Endothelial cell of umbilical vein (primary cell): ENCODE results near the gene PRR5. TPM values are rescaled to one million over a fixed set of nuclear protein-coding genes. Genes with fewer than 3 reads are reported as not detected.

Source experiments
- BruUV-seq: library from RNA; stranded (reverse); fragments of 400-500 nt; replicated peaks from 2 replicates; lab custom pipeline; 2021; lab: Mats Ljungman, UMichigan
- CTCF ChIA-PET: fragments of 300-600, 350-600 bp; sonication (Branson Sonifier 250); formaldehyde crosslinking; loops from one replicate; lab custom pipeline; 2021; ENCODE audit warnings: antibody characterized with exemption, inconsistent platforms; lab: Charles Lee
- POLR2A ChIA-PET: fragments of 300-600, 350-600 bp; sonication (Branson Sonifier 250); formaldehyde crosslinking; loops from one replicate; lab custom pipeline; 2021; ENCODE audit warnings: antibody characterized with exemption, inconsistent platforms; lab: Charles Lee
- DNase-seq: peaks from one replicate; pipeline ENCODE4 v3.0.0-alpha.2; 2011; ENCODE audit warnings: low read depth, low spot score
- FAIRE-seq: peaks from 2 replicates; lab custom pipeline; 2011; peaks lifted over from hg19 to GRCh38; lab: Jason Lieb, UNC
- H2AFZ ChIP-seq: 2 replicates; pipeline ENCODE4 v1.6.0; 2012; ENCODE audit warnings: low read depth, low read length, control low read depth, inconsistent platforms
- H3K27ac ChIP-seq: 2 replicates; pipeline ENCODE4 v1.5.1; 2011; ENCODE audit warnings: low read depth, mild to moderate bottlenecking, control low read depth, low read length, moderate library complexity; ENCODE audit not compliant: insufficient read depth
- H3K27me3 ChIP-seq, 2 experiments: 2 replicates each; pipeline versions ENCODE4 v1.6.0 to v1.6.1; 2011; ENCODE audit warnings: low read length in 2 of 2, mixed read lengths in 1 of 2; ENCODE audit not compliant: control insufficient read depth in 2 of 2, insufficient read depth in 2 of 2
- H3K36me3 ChIP-seq, 2 experiments: 2 replicates in 1 of 2; 3 replicates in 1 of 2; pipeline ENCODE4 v1.5.1; 2011; ENCODE audit warnings: low read length in 2 of 2, mild to moderate bottlenecking in 1 of 2, moderate library complexity in 1 of 2; ENCODE audit not compliant: control insufficient read depth in 2 of 2, insufficient read depth in 2 of 2; ENCODE audit errors: extremely low read depth in 1 of 2
- H3K4me1 ChIP-seq: 3 replicates; pipeline ENCODE4 v1.5.1; 2011; ENCODE audit warnings: mild to moderate bottlenecking, low read length; ENCODE audit not compliant: control insufficient read depth, insufficient read depth; ENCODE audit errors: extremely low read depth
- H3K4me2 ChIP-seq: 2 replicates; pipeline ENCODE4 v1.6.1; 2011; ENCODE audit warnings: low read length, control low read depth, mixed read lengths; ENCODE audit not compliant: insufficient read depth
- H3K4me3 ChIP-seq, 3 experiments: fragments of 200-600 bp in 1 of 3; sonication (generic), shearing (Covaris generic) in 1 of 3; replicated peaks in 1 of 3; 2 replicates each; pipeline ENCODE4 v1.5.1; 2011 to 2016; ENCODE audit warnings: control low read depth in 3 of 3, low read length in 3 of 3, mild to moderate bottlenecking in 2 of 3, inconsistent platforms in 1 of 3, low read depth in 1 of 3, moderate library complexity in 1 of 3; ENCODE audit not compliant: insufficient read depth in 1 of 3
- H3K79me2 ChIP-seq: 2 replicates; pipeline ENCODE4 v1.6.0; 2012; ENCODE audit warnings: low read length, inconsistent platforms; ENCODE audit not compliant: control insufficient read depth, insufficient read depth
- H3K9ac ChIP-seq: replicated peaks from 2 replicates; pipeline ENCODE3; 2011; ENCODE audit warnings: low read length, control low read depth; ENCODE audit not compliant: insufficient read depth; ENCODE audit errors: extremely low read depth
- H3K9me1 ChIP-seq: replicated peaks from 3 replicates; pipeline ENCODE4 v1.6.0; 2011; ENCODE audit warnings: mild to moderate bottlenecking, low read length; ENCODE audit not compliant: control insufficient read depth, insufficient read depth; ENCODE audit errors: extremely low read depth
- H3K9me3 ChIP-seq: replicated peaks from 2 replicates; pipeline ENCODE4 v1.5.1; 2012; ENCODE audit warnings: low read length, inconsistent platforms; ENCODE audit not compliant: control insufficient read depth, insufficient read depth
- H4K20me1 ChIP-seq: replicated peaks from 2 replicates; pipeline ENCODE3; 2011; ENCODE audit warnings: mild to moderate bottlenecking, low read length; ENCODE audit not compliant: control insufficient read depth, insufficient read depth; ENCODE audit errors: extremely low read depth
- CTCF ChIP-seq, 2 donors: IDR thresholded peaks; 1 replicate in 1 of 2; 2 replicates in 1 of 2; pipeline ENCODE4 v1.5.1; 2011; ENCODE audit warnings: low read length in 2 of 2, mild to moderate bottlenecking in 2 of 2, moderate library complexity in 2 of 2, control low read depth in 1 of 2, inconsistent platforms in 1 of 2, low read depth in 1 of 2; ENCODE audit not compliant: insufficient read depth in 1 of 2; ENCODE audit errors: extremely low read depth in 1 of 2
- EZH2 ChIP-seq: IDR thresholded peaks from 2 replicates; pipeline ENCODE4 v1.6.1; 2012; ENCODE audit warnings: borderline replicate concordance, low read depth, mild to moderate bottlenecking, moderate library complexity, low read length, inconsistent platforms; ENCODE audit not compliant: severe bottlenecking
- FOS ChIP-seq: IDR thresholded peaks from 2 replicates; pipeline ENCODE4 v1.6.1; 2011; ENCODE audit warnings: mild to moderate bottlenecking, low read length, moderate library complexity, borderline replicate concordance; ENCODE audit not compliant: insufficient read depth
- GATA2 ChIP-seq: IDR thresholded peaks from 2 replicates; pipeline ENCODE4 v1.7.0; 2011; ENCODE audit warnings: low read depth, mild to moderate bottlenecking, moderate library complexity, mixed read lengths, low read length; ENCODE audit not compliant: insufficient read length, insufficient read depth
- JUN ChIP-seq: IDR thresholded peaks from 2 replicates; pipeline ENCODE4 v1.6.1; 2011; ENCODE audit warnings: borderline replicate concordance, low read depth; ENCODE audit not compliant: insufficient read length, insufficient read depth
- MYC ChIP-seq: IDR thresholded peaks from one replicate; pipeline ENCODE4 v1.6.1; 2011; ENCODE audit warnings: mild to moderate bottlenecking, low read depth, low read length
- POLR2A ChIP-seq: IDR thresholded peaks from 2 replicates; pipeline ENCODE4 v1.6.1; 2012; ENCODE audit warnings: low read depth, mild to moderate bottlenecking, control low read depth, low read length
- POLR2AphosphoS5 ChIP-seq: IDR thresholded peaks from 2 replicates; pipeline ENCODE4 v1.6.1; 2012; ENCODE audit warnings: low read depth, mild to moderate bottlenecking, control low read depth, low read length, moderate library complexity; ENCODE audit not compliant: insufficient read depth
- dilution Hi-C: fragments of 300-500 bp; cut with MboI; formaldehyde crosslinking; loops from one replicate; pipeline ENCODE4 v1.15.0; 2019; ENCODE audit warnings: low sequenced_read_pairs; ENCODE audit not compliant: extremely low pct_ligation_motif_present
- intact Hi-C: fragments of 100-400 bp; cut with micrococcal nuclease; formaldehyde crosslinking; loops from one replicate; pipeline ENCODE4 v1.10.0; 2022
- polyA plus RNA-seq, 4 experiments: library from polyadenylated mRNA; depleted of rRNA in 3 of 4; stranded (reverse) in 3 of 4; unstranded in 1 of 4; fragments of >200 nt; gene quantifications; 2 replicates each; pipeline versions ENCODE4 v1.2.1 to v1.2.3, GENCODE V29; 2011 to 2012; ENCODE audit warnings: missing spikeins in 1 of 4
- total RNA-seq: library from RNA; stranded (reverse); gene quantifications from 2 replicates; pipeline ENCODE4 v1.2.3, GENCODE V29; 2021
- TF ChIP-seq, protein P1 (sequence below): IDR thresholded peaks from 2 replicates; pipeline ENCODE4 v1.6.1; 2011; ENCODE audit not compliant: insufficient read depth, insufficient read length

PRR5 gene
- total and polyA plus RNA-seq, 2 donors (not counting 3 experiments of a cell fraction or from before 2014, with no cell fraction given) = 4.3 to 9.0 TPM

GRCh38 chr22:44730490-44731356, 28.7 kb downstream of the PRR5 start:
- ChIA-PET CTCF (interaction anchor here (0.8 to 1.6 kb wide), 4 partner anchors 14 to 34 kb away, joined by 3 to 5 read pairs (median 4); no protein-coding TSS in a partner anchor), POLR2A (no interaction called here)
- FAIRE-seq (no peak), DNase-seq (no peak)
- H3K79me2 ChIP-seq = no peaks in the 10 kb centered on the region
- no peaks in the 10 kb centered on the region for H4K20me1 ChIP-seq
- no peak overlapping the region for H3K27ac ChIP-seq
- no peaks in the 10 kb centered on the region for H3K9me3 ChIP-seq
- H3K27me3 ChIP-seq = no peaks in the 10 kb centered on the region
- dilution Hi-C loops = no loop called here
- TF ChIP-seq POLR2AphosphoS5 (no peak), JUN (no peak), EZH2 (no peak), GATA2 (no peak), CTCF (IDR thresholded peaks at IDR 0.05; ENCODE audit: extremely low read depth in 1 of 2, insufficient read depth in 1 of 2, low read depth in 1 of 2, low read length in 2 of 2) (no peak), MYC (no peak), FOS (no peak), POLR2A (no peak)
- TF ChIP-seq, protein P1, sequence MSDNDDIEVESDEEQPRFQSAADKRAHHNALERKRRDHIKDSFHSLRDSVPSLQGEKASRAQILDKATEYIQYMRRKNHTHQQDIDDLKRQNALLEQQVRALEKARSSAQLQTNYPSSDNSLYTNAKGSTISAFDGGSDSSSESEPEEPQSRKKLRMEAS = no peak
- no peak overlapping the region for H3K9ac ChIP-seq
- no peak overlapping the region for H3K4me2 ChIP-seq
- H3K36me3 ChIP-seq = no peaks in the 10 kb centered on the region
- H3K4me3 ChIP-seq = no peak overlapping the region
- no peaks in the 10 kb centered on the region for H3K9me1 ChIP-seq
- H3K4me1 ChIP-seq = no peaks in the 10 kb centered on the region
- no peak overlapping the region for H2AFZ ChIP-seq
- intact Hi-C loops = no loop called here
- no TSS peak for BruUV-seq
